ENCODE results near the gene LTBP1. TPM values are rescaled to one million over a fixed set of nuclear protein-coding genes. Genes with fewer than 3 reads are reported as not detected.

Gene LTBP1
- total RNA-seq, 1 experiment from 2014 or later, result 28.5 TPM

- Histone ChIP-seq H2AK5ac (ENCODE audit: insufficient read length, low read length) (no peak overlapping the region), H3K23me2 (ENCODE audit: insufficient read length, low read depth, low read length, poor library complexity, severe bottlenecking) (no peaks in the 10 kb centered on the region), H3K14ac (ENCODE audit: insufficient read depth, low read length) (no peak overlapping the region), H2BK120ac (ENCODE audit: low read depth, low read length, poor library complexity, severe bottlenecking) (no peak overlapping the region), H4K91ac (ENCODE audit: insufficient read length, low read depth, low read length) (no peak overlapping the region), H4K20me1 (ENCODE audit: control insufficient read depth, insufficient read depth, insufficient read length) (no peaks in the 10 kb centered on the region), H3T11ph (ENCODE audit: low read length) (no peak overlapping the region), H3K27ac (ENCODE audit: insufficient read length, low read depth, low read length) (no peak overlapping the region), H4K5ac (ENCODE audit: insufficient read length, low read depth, low read length) (no peak overlapping the region), H3K56ac (ENCODE audit: insufficient read length, low read depth, low read length) (no peak overlapping the region), H3K9ac (ENCODE audit: extremely low read depth, insufficient read length, low read length) (no peak overlapping the region), H3K9me3 (ENCODE audit: control insufficient read depth, low read depth, low read length) (no peaks in the 10 kb centered on the region), H2BK15ac (ENCODE audit: low read depth, low read length) (no peak overlapping the region), H4K8ac (replicated peaks; ENCODE audit: insufficient read length, low read depth, low read length) (no peak overlapping the region), H2BK5ac (ENCODE audit: insufficient read length, low read length) (no peak overlapping the region), H3K4me1 (ENCODE audit: insufficient read depth, low read length) (no peaks in the 10 kb centered on the region; the same call in 1 of the 2 replicates), H3K4ac (ENCODE audit: low read depth, low read length) (no peak overlapping the region), H2BK12ac (ENCODE audit: insufficient read length, low read depth, low read length) (no peak overlapping the region), H3K79me2 (ENCODE audit: insufficient read depth, low read length) (no peaks in the 10 kb centered on the region), H3K18ac (ENCODE audit: insufficient read length, low read depth, low read length) (no peak overlapping the region), H3K79me1 (ENCODE audit: insufficient read depth, low read depth, low read length, poor library complexity, severe bottlenecking) (no peaks in the 10 kb centered on the region), H2BK20ac (ENCODE audit: low read depth, low read length, poor library complexity, severe bottlenecking) (no peak overlapping the region), H2AFZ (ENCODE audit: low read length) (no peak overlapping the region), H3K4me2 (ENCODE audit: insufficient read depth, insufficient read length, low read length) (no peak overlapping the region), H3K23ac (ENCODE audit: insufficient read length, low read depth, low read length) (no peak overlapping the region), H3K27me3 (ENCODE audit: insufficient read depth, low read length) (no peaks in the 10 kb centered on the region)
- TF ChIP-seq CTCF (conservative IDR thresholded peaks at IDR 0.05), result no peak
- peaks cover 10 to 11% of the 10 kb centered on the region in 2 experiments for H3K4me1 Mint-ChIP-seq
- peaks cover 0 to 4% (median 0%) of the 10 kb centered on the region in 3 experiments; a peak in 3 of 7 replicates for H3K36me3 Mint-ChIP-seq (ENCODE audit: insufficient read depth in 1 of 3, low read depth in 3 of 3)
- DNase-seq, result no peak
- WGBS (ENCODE audit: extremely low coverage, insufficient read length, low lambda C conversion rate), result no CpG with 5 or more reads among the region's 1 CpG
- no peak overlapping the region for H3K4me3 Mint-ChIP-seq
- no peaks in the 10 kb centered on the region for H3K9me3 Mint-ChIP-seq
- H3K27me3 Mint-ChIP-seq (ENCODE audit: low read depth), result no peaks in the 10 kb centered on the region
- H3K27ac Mint-ChIP-seq, result no peak overlapping the region
These were observed 259.1 kb downstream of the LTBP1 start for GRCh38 chr2:33205693-33206434.
